Kidney (tissue), 14 donors: Measurements from ENCODE around the gene CRB2. TPM values are rescaled to one million over a fixed set of nuclear protein-coding genes. Genes with fewer than 3 reads are reported as not detected.

Experiments
- DNase-seq, 5 donors: peaks; one replicate each; pipeline ENCODE4 v3.0.0-alpha.2; 2013 to 2020
- FAIRE-seq: peaks from 2 replicates; lab custom pipeline; 2012; peaks lifted over from hg19 to GRCh38; lab: Jason Lieb, UNC
- H3K27ac ChIP-seq, 2 donors: one replicate each; pipeline ENCODE4 v1.7.0; 2013; ENCODE audit warnings: low read depth in 2 of 2, low read length in 2 of 2, inconsistent platforms in 1 of 2
- H3K27me3 ChIP-seq: one replicate; pipeline ENCODE4 v1.7.1; 2013; ENCODE audit warnings: low read length, inconsistent platforms; ENCODE audit not compliant: control insufficient read depth, insufficient read depth
- H3K36me3 ChIP-seq, 3 donors: one replicate each; pipeline versions ENCODE4 v1.7.0 to v1.7.1; 2013; ENCODE audit warnings: low read length in 3 of 3, control low read depth in 1 of 3, inconsistent platforms in 1 of 3; ENCODE audit not compliant: insufficient read depth in 3 of 3, control insufficient read depth in 2 of 3
- H3K4me1 ChIP-seq, 3 donors: one replicate each; pipeline versions ENCODE4 v1.7.0 to v1.7.1; 2013; ENCODE audit warnings: low read length in 3 of 3, inconsistent platforms in 1 of 3, low read depth in 1 of 3; ENCODE audit not compliant: control insufficient read depth in 2 of 3, insufficient read depth in 2 of 3
- H3K4me3 ChIP-seq, 3 donors: one replicate each; pipeline versions ENCODE4 v1.7.0 to v1.8.1; 2013; ENCODE audit warnings: low read length in 3 of 3, control low read depth in 1 of 3, inconsistent platforms in 1 of 3
- H3K9ac ChIP-seq, 3 donors: one replicate each; pipeline versions ENCODE4 v1.7.0 to v1.7.1; 2013; ENCODE audit warnings: low read length in 3 of 3, control low read depth in 1 of 3, inconsistent platforms in 1 of 3
- H3K9me3 ChIP-seq, 3 donors: one replicate each; pipeline versions ENCODE4 v1.7.0 to v1.7.1; 2013; ENCODE audit warnings: low read length in 3 of 3, control low read depth in 1 of 3, inconsistent platforms in 1 of 3; ENCODE audit not compliant: control insufficient read depth in 2 of 3, insufficient read depth in 1 of 3
- CTCF ChIP-seq: IDR thresholded peaks from 3 replicates; pipeline ENCODE4 v1.5.1; 2012; ENCODE audit warnings: mild to moderate bottlenecking, moderate library complexity, borderline replicate concordance; ENCODE audit not compliant: insufficient read depth; ENCODE audit errors: extremely low read depth
- intact Hi-C: fragments of 100-400 bp; cut with DNase I; formaldehyde crosslinking; loops from one replicate; pipeline ENCODE4 v1.11.1; 2022
- polyA plus RNA-seq: library from polyadenylated mRNA; stranded (reverse); fragments of 350-450 nt; fragmentation: Illumina TruSeq; extraction: RNeasy Lipid Tissue Mini Kit (QIAGEN cat#74804); gene quantifications from one replicate; pipeline ENCODE4 v1.2.3, GENCODE V29; 2014; ENCODE audit warnings: low read depth, low replicate concordance; ENCODE audit not compliant: insufficient read depth
- total RNA-seq: library from RNA; stranded (reverse); fragmentation: NEBNext Ultra II Directional; extraction: Animal tissue kit (Norgen Biotek cat#: 25700); gene quantifications from one replicate; pipeline ENCODE4 v1.2.1, GENCODE V29; 2021
- donor health status: control.
- donor health status: control.
- donor health status: control.
- donor health status: control.
- donor health status: control.
- donor health status: DM: yes; HTN: yes; CAD: no.
- donor health status: Normal renal cell carcinoma (clear cell type).

The CRB2 gene
- total and polyA plus RNA-seq, 2 donors from 2014 or later: 0.88 to 8.4 TPM

GRCh38 chr9:123360161-123361085, 4.4 kb downstream of the CRB2 start:
- no peaks in the 10 kb centered on the region for H3K4me1 ChIP-seq
- H3K9ac ChIP-seq: no peak overlapping the region
- no peak overlapping the region for H3K4me3 ChIP-seq
- no peaks in the 10 kb centered on the region for H3K36me3 ChIP-seq
- no peak for TF ChIP-seq CTCF
- no peaks in the 10 kb centered on the region for H3K27me3 ChIP-seq
- no peaks in the 10 kb centered on the region for H3K9me3 ChIP-seq
- intact Hi-C loops: no loop called here
- peak in 4 of 5 donors; percentile 88 to 97 (median 91) for DNase-seq
- no peak for FAIRE-seq
- H3K27ac ChIP-seq: no peak overlapping the region

- Histone ChIP-seq H3K27me3 (no peaks in the 10 kb centered on the region), H3K9me3 (no peaks in the 10 kb centered on the region), H3K4me3 (no peak overlapping the region), H3K9ac (no peak overlapping the region), H3K4me1 (no peaks in the 10 kb centered on the region), H3K36me3 (no peaks in the 10 kb centered on the region), H3K27ac (no peak overlapping the region)
- TF ChIP-seq CTCF: no peak
- DNase-seq: peak in 1 of 5 donors; percentile 79
- intact Hi-C loops: no loop called here
- no peak for FAIRE-seq
Measured at GRCh38 chr9:123361086-123361730, 5.2 kb downstream of the CRB2 start.

- intact Hi-C loops: no loop called here
- FAIRE-seq: no peak
Measured at GRCh38 chr9:123361731-123362510, 5.9 kb downstream of the CRB2 start.

More at GRCh38 chr9:123361731-123362510, 5.9 kb downstream of the CRB2 start:
- no peak for TF ChIP-seq CTCF
- no peak overlapping the region for H3K9ac ChIP-seq
- H3K4me3 ChIP-seq: no peak overlapping the region
- no peaks in the 10 kb centered on the region for H3K27me3 ChIP-seq
- H3K4me1 ChIP-seq: no peaks in the 10 kb centered on the region
- no peaks in the 10 kb centered on the region for H3K9me3 ChIP-seq
- H3K36me3 ChIP-seq: no peaks in the 10 kb centered on the region
- DNase-seq: peak in 3 of 5 donors; percentile 65 to 82 (median 69)
- no peak overlapping the region for H3K27ac ChIP-seq
